H9 (cell line): ENCODE measurements around the gene LIG3. TPM values are rescaled to one million over a fixed set of nuclear protein-coding genes. Genes with fewer than 3 reads are reported as not detected.

ENCODE experiments used
- DNase-seq: peaks from one replicate; pipeline ENCODE4 v3.0.0-alpha.2; 2017
- H2AFZ ChIP-seq: one replicate; pipeline ENCODE4 v1.6.1; 2013; ENCODE audit warnings: mild to moderate bottlenecking, low read length, control low read depth, moderate library complexity
- H2AK5ac ChIP-seq: 2 replicates; pipeline ENCODE4 v1.6.1; 2013; ENCODE audit warnings: low read length, control low read depth, mixed read lengths; ENCODE audit not compliant: insufficient read length
- H2BK120ac ChIP-seq: one replicate; pipeline ENCODE4 v1.6.1; 2013; ENCODE audit warnings: low read depth, mild to moderate bottlenecking, low read length, control low read depth, inconsistent platforms; ENCODE audit not compliant: poor library complexity, severe bottlenecking
- H2BK12ac ChIP-seq: 2 replicates; pipeline ENCODE4 v1.6.1; 2013; ENCODE audit warnings: low read length, control low read depth, mixed read lengths, low read depth; ENCODE audit not compliant: insufficient read length
- H2BK15ac ChIP-seq: 2 replicates; pipeline ENCODE4 v1.6.1; 2013; ENCODE audit warnings: low read depth, low read length, control low read depth
- H2BK20ac ChIP-seq: one replicate; pipeline ENCODE4 v1.6.1; 2013; ENCODE audit warnings: low read depth, mild to moderate bottlenecking, low read length, control low read depth, inconsistent platforms; ENCODE audit not compliant: poor library complexity, severe bottlenecking
- H2BK5ac ChIP-seq: 2 replicates; pipeline ENCODE4 v1.6.1; 2013; ENCODE audit warnings: low read length, control low read depth, mixed read lengths; ENCODE audit not compliant: insufficient read length
- H3K14ac ChIP-seq: 2 replicates; pipeline ENCODE4 v1.6.1; 2013; ENCODE audit warnings: low read length, control low read depth; ENCODE audit not compliant: insufficient read depth
- H3K18ac ChIP-seq: 2 replicates; pipeline ENCODE4 v1.6.1; 2013; ENCODE audit warnings: low read depth, mild to moderate bottlenecking, mixed read lengths, low read length, control low read depth; ENCODE audit not compliant: insufficient read length
- H3K23ac ChIP-seq: 2 replicates; pipeline ENCODE4 v1.6.1; 2013; ENCODE audit warnings: low read length, control low read depth, mixed read lengths, low read depth; ENCODE audit not compliant: insufficient read length
- H3K23me2 ChIP-seq: 2 replicates; pipeline ENCODE4 v1.6.1; 2013; ENCODE audit warnings: low read depth, mild to moderate bottlenecking, mixed read lengths, low read length, control low read depth; ENCODE audit not compliant: insufficient read length, poor library complexity, severe bottlenecking
- H3K27ac ChIP-seq: 2 replicates; pipeline ENCODE4 v1.5.1; 2013; ENCODE audit warnings: low read length, control low read depth, mixed read lengths, low read depth; ENCODE audit not compliant: insufficient read length
- H3K27me3 ChIP-seq: 2 replicates; pipeline ENCODE4 v1.6.1; 2013; ENCODE audit warnings: low read length, control low read depth, inconsistent platforms; ENCODE audit not compliant: insufficient read depth
- H3K4ac ChIP-seq: 2 replicates; pipeline ENCODE4 v1.6.1; 2013; ENCODE audit warnings: low read depth, mild to moderate bottlenecking, control low read depth, inconsistent platforms, low read length, moderate library complexity
- H3K4me1 ChIP-seq: 2 replicates; pipeline ENCODE4 v1.6.1; 2013; ENCODE audit warnings: low read length, control low read depth, inconsistent platforms; ENCODE audit not compliant: insufficient read depth
- H3K4me2 ChIP-seq: 2 replicates; pipeline ENCODE4 v1.6.1; 2013; ENCODE audit warnings: low read length, control low read depth, mixed read lengths; ENCODE audit not compliant: insufficient read length, insufficient read depth
- H3K56ac ChIP-seq: 2 replicates; pipeline ENCODE4 v1.6.1; 2013; ENCODE audit warnings: low read depth, mild to moderate bottlenecking, mixed read lengths, low read length, control low read depth; ENCODE audit not compliant: insufficient read length
- H3K79me1 ChIP-seq: 2 replicates; pipeline ENCODE4 v1.6.1; 2013; ENCODE audit warnings: low read depth, mild to moderate bottlenecking, moderate library complexity, low read length, control low read depth, inconsistent platforms; ENCODE audit not compliant: insufficient read depth, poor library complexity, severe bottlenecking
- H3K79me2 ChIP-seq: 2 replicates; pipeline ENCODE4 v1.6.1; 2013; ENCODE audit warnings: low read length, control low read depth, inconsistent platforms; ENCODE audit not compliant: insufficient read depth
- H3K9ac ChIP-seq: 2 replicates; pipeline ENCODE4 v1.6.1; 2013; ENCODE audit warnings: low read length, control low read depth, mixed read lengths; ENCODE audit not compliant: insufficient read length; ENCODE audit errors: extremely low read depth
- H3K9me3 ChIP-seq: one replicate; pipeline ENCODE4 v1.6.1; 2013; ENCODE audit warnings: low read depth, low read length, inconsistent platforms; ENCODE audit not compliant: control insufficient read depth
- H3T11ph ChIP-seq: one replicate; pipeline ENCODE4 v1.6.1; 2013; ENCODE audit warnings: mild to moderate bottlenecking, low read length, control low read depth, inconsistent platforms
- H4K20me1 ChIP-seq: one replicate; pipeline ENCODE4 v1.6.1; 2013; ENCODE audit not compliant: control insufficient read depth, insufficient read length, insufficient read depth
- H4K5ac ChIP-seq: 2 replicates; pipeline ENCODE4 v1.6.1; 2013; ENCODE audit warnings: low read depth, mild to moderate bottlenecking, mixed read lengths, low read length, control low read depth; ENCODE audit not compliant: insufficient read length
- H4K8ac ChIP-seq: replicated peaks from 2 replicates; pipeline ENCODE4 v1.6.1; 2013; ENCODE audit warnings: low read length, control low read depth, mixed read lengths, low read depth; ENCODE audit not compliant: insufficient read length
- H4K91ac ChIP-seq: 2 replicates; pipeline ENCODE4 v1.6.1; 2013; ENCODE audit warnings: low read depth, mild to moderate bottlenecking, moderate library complexity, mixed read lengths, low read length, control low read depth; ENCODE audit not compliant: insufficient read length
- H3K27ac Mint-ChIP-seq, 3 experiments: 2 replicates in 2 of 3; 3 replicates in 1 of 3; pipeline ENCODE4 v1.8.0; 2020 to 2021; ENCODE audit warnings: mixed read lengths in 3 of 3, mild to moderate bottlenecking in 1 of 3, moderate library complexity in 1 of 3
- H3K27me3 Mint-ChIP-seq: 2 replicates; pipeline ENCODE4 v1.8.0; 2021; ENCODE audit warnings: low read depth, mild to moderate bottlenecking, moderate library complexity, mixed read lengths
- H3K36me3 Mint-ChIP-seq, 3 experiments: 2 replicates in 2 of 3; 3 replicates in 1 of 3; pipeline ENCODE4 v1.8.0; 2020 to 2021; ENCODE audit warnings: low read depth in 3 of 3, mixed read lengths in 3 of 3; ENCODE audit not compliant: insufficient read depth in 1 of 3
- H3K4me1 Mint-ChIP-seq, 2 experiments: 2 replicates each; pipeline ENCODE4 v1.8.0; 2020; ENCODE audit warnings: mixed read lengths in 2 of 2
- H3K4me3 Mint-ChIP-seq, 2 experiments: 2 replicates in 1 of 2; 3 replicates in 1 of 2; pipeline ENCODE4 v1.8.0; 2020 to 2021; ENCODE audit warnings: mild to moderate bottlenecking in 2 of 2, mixed read lengths in 2 of 2, moderate library complexity in 1 of 2
- H3K9me3 Mint-ChIP-seq, 2 experiments: 2 replicates in 1 of 2; 3 replicates in 1 of 2; pipeline ENCODE4 v1.8.0; 2020; ENCODE audit warnings: mild to moderate bottlenecking in 2 of 2, mixed read lengths in 2 of 2, moderate library complexity in 1 of 2
- CTCF ChIP-seq: fragments of 200-600 bp; sonication (generic); conservative IDR thresholded peaks from 3 replicates; pipeline ENCODE4 v1.8.0; 2021; ENCODE audit warnings: antibody characterized with exemption, mild to moderate bottlenecking
- total RNA-seq: library from RNA; stranded (reverse); gene quantifications from 2 replicates; pipeline ENCODE4 v1.2.1, GENCODE V29; 2021

The LIG3 gene
- total RNA-seq, 1 experiment from 2014 or later: 96.0 TPM

- no peak overlapping the region for H3K4me3 Mint-ChIP-seq
- no peak overlapping the region for H3K56ac ChIP-seq
- H2BK120ac ChIP-seq: no peak overlapping the region
- H3K4me1 ChIP-seq: no peaks in the 10 kb centered on the region
- no peak overlapping the region for H3K14ac ChIP-seq
- no peaks in the 10 kb centered on the region for H3K79me2 ChIP-seq
- H4K5ac ChIP-seq: no peak overlapping the region
- no peaks in the 10 kb centered on the region for H3K9me3 ChIP-seq
- H4K20me1 ChIP-seq: no peaks in the 10 kb centered on the region
- no peak overlapping the region for H2BK5ac ChIP-seq
- no peak overlapping the region for H3T11ph ChIP-seq
- H3K27me3 ChIP-seq: no peaks in the 10 kb centered on the region
- H3K9ac ChIP-seq: no peak overlapping the region
- no peak overlapping the region for H2BK20ac ChIP-seq
- H3K4me2 ChIP-seq: no peak overlapping the region
- no peak for DNase-seq
- TF ChIP-seq CTCF: no peak
- H3K18ac ChIP-seq: no peak overlapping the region
- H2BK12ac ChIP-seq: no peak overlapping the region
- H4K91ac ChIP-seq: no peak overlapping the region
- H3K36me3 Mint-ChIP-seq: 0 out of 7 replicates have a peak, but pooled peaks cover 0 to 4% (median 0%) of the 10 kb centered on the region in 3 experiments
- no peaks in the 10 kb centered on the region for H3K79me1 ChIP-seq
- no peak overlapping the region for H3K4ac ChIP-seq
- H3K27ac Mint-ChIP-seq: no peak overlapping the region
- no peak overlapping the region for H2AFZ ChIP-seq
- H3K27ac ChIP-seq: no peak overlapping the region
- no peak overlapping the region for H2AK5ac ChIP-seq
- H3K23me2 ChIP-seq: no peaks in the 10 kb centered on the region
- H3K9me3 Mint-ChIP-seq: no peaks in the 10 kb centered on the region
- no peak overlapping the region for H3K23ac ChIP-seq
- H3K4me1 Mint-ChIP-seq: peaks cover 27 to 31% of the 10 kb centered on the region in 2 experiments
- H4K8ac ChIP-seq: no peak overlapping the region
- no peaks in the 10 kb centered on the region for H3K27me3 Mint-ChIP-seq
- no peak overlapping the region for H2BK15ac ChIP-seq
These were observed 72.5 kb downstream of the LIG3 start for GRCh38 chr17:35052780-35053179.
